ENCODE data around the gene ITCH. TPM values are rescaled to one million over a fixed set of nuclear protein-coding genes. Genes with fewer than 3 reads are reported as not detected.
"Not testable (repeated sequence)": the region's sequence is repeated elsewhere in the genome, so short reads cannot be mapped to it uniquely, and the experiment has no call there.

ITCH gene
- polyA plus RNA-seq, 3 donors, result 13.3 to 26.6 (median 19.9) TPM

- H3K36me3 Mint-ChIP-seq, result peaks cover 69 to 84% of the 10 kb centered on the region in 2 donors
- no peak overlapping the region for H3K4me3 Mint-ChIP-seq
- no peak overlapping the region for H3K4me2 ChIP-seq (replicated peaks; ENCODE audit: extremely low read depth, low read length, poor library complexity, severe bottlenecking)
- H3K9ac ChIP-seq (ENCODE audit: insufficient read depth, low read length, poor library complexity, severe bottlenecking), result no peak overlapping the region
- H3K4me1 Mint-ChIP-seq, result no peaks in the 10 kb centered on the region
- no peaks in the 10 kb centered on the region for H3K9me3 ChIP-seq (replicated peaks in 1 of 2; ENCODE audit: control insufficient read depth in 1 of 2, insufficient read depth in 1 of 2, low read length in 2 of 2)
- no peaks in the 10 kb centered on the region for H3K79me2 ChIP-seq (ENCODE audit: insufficient read depth, low read length)
- H3K9me3 Mint-ChIP-seq, result peaks cover 0 to 11% (median 3%) of the 10 kb centered on the region in 7 donors
- no peaks in the 10 kb centered on the region for H3K4me1 ChIP-seq (ENCODE audit: control insufficient read depth in 1 of 2, insufficient read depth in 2 of 2, low read length in 2 of 2)
- H3K36me3 ChIP-seq (replicated peaks in 1 of 2; ENCODE audit: control insufficient read depth in 1 of 2, insufficient read depth in 2 of 2, low read length in 2 of 2), result peaks cover 67 to 91% of the 10 kb centered on the region in 2 donors
- H3K27ac ChIP-seq (ENCODE audit: low read depth in 1 of 2, low read length in 2 of 2), result no peak overlapping the region
- H3K27me3 ChIP-seq (ENCODE audit: control insufficient read depth in 2 of 2, insufficient read depth in 2 of 2, low read length in 2 of 2), result no peaks in the 10 kb centered on the region
- WGBS (ENCODE audit: insufficient coverage), result no CpG with 5 or more reads among the region's 7 CpGs
- no peak overlapping the region for H2AFZ ChIP-seq (ENCODE audit: insufficient read depth, low read depth, low read length, poor library complexity, severe bottlenecking)
- TF ChIP-seq CTCF (IDR thresholded peaks at IDR 0.05), result no peak
- H3K27ac Mint-ChIP-seq, result no peak overlapping the region
- H3K27me3 Mint-ChIP-seq (ENCODE audit: low read depth in 3 of 3), result no peaks in the 10 kb centered on the region
- H4K20me1 ChIP-seq (ENCODE audit: insufficient read depth, low read length), result peaks cover 53% of the 10 kb centered on the region
- no peak overlapping the region for H3K4me3 ChIP-seq (replicated peaks in 1 of 3; ENCODE audit: low read depth in 2 of 3, low read length in 3 of 3)
- intact Hi-C loops (cut with micrococcal nuclease), result no loop called here
- no peak for DNase-seq
These were observed 132.2 kb downstream of the ITCH start for GRCh38 chr20:34495307-34495706.

GRCh38 chr20:34495916-34496315 is 132.8 kb downstream of the ITCH start:
- TF ChIP-seq CTCF (IDR thresholded peaks at IDR 0.05), result no peak
- no peaks in the 10 kb centered on the region for H3K4me1 ChIP-seq (ENCODE audit: control insufficient read depth in 1 of 2, insufficient read depth in 2 of 2, low read length in 2 of 2)
- Mint-ChIP-seq H3K27me3 (ENCODE audit: low read depth in 3 of 3) (no peaks in the 10 kb centered on the region), H3K27ac (no peak overlapping the region), H3K9me3 (peaks cover 0 to 14% (median 5%) of the 10 kb centered on the region in 7 donors), H3K4me3 (no peak overlapping the region), H3K36me3 (peaks cover 70 to 85% of the 10 kb centered on the region in 2 donors), H3K4me1 (no peaks in the 10 kb centered on the region)
- H3K36me3 ChIP-seq (replicated peaks in 1 of 2; ENCODE audit: control insufficient read depth in 1 of 2, insufficient read depth in 2 of 2, low read length in 2 of 2), result peaks cover 68 to 91% of the 10 kb centered on the region in 2 donors
- H3K4me3 ChIP-seq (replicated peaks in 1 of 3; ENCODE audit: low read depth in 2 of 3, low read length in 3 of 3), result no peak overlapping the region
- H3K79me2 ChIP-seq (ENCODE audit: insufficient read depth, low read length), result no peaks in the 10 kb centered on the region
- H3K9me3 ChIP-seq (replicated peaks in 1 of 2; ENCODE audit: control insufficient read depth in 1 of 2, insufficient read depth in 1 of 2, low read length in 2 of 2), result no peaks in the 10 kb centered on the region
- H2AFZ ChIP-seq (ENCODE audit: insufficient read depth, low read depth, low read length, poor library complexity, severe bottlenecking), result no peak overlapping the region
- no CpG with 5 or more reads among the region's 1 CpG for WGBS (ENCODE audit: insufficient coverage)
- H4K20me1 ChIP-seq (ENCODE audit: insufficient read depth, low read length), result peaks cover 58% of the 10 kb centered on the region
- H3K27ac ChIP-seq (ENCODE audit: low read depth in 1 of 2, low read length in 2 of 2), result no peak overlapping the region
- H3K9ac ChIP-seq (ENCODE audit: insufficient read depth, low read length, poor library complexity, severe bottlenecking), result no peak overlapping the region
- no peaks in the 10 kb centered on the region for H3K27me3 ChIP-seq (ENCODE audit: control insufficient read depth in 2 of 2, insufficient read depth in 2 of 2, low read length in 2 of 2)
- intact Hi-C loops (cut with micrococcal nuclease), result no loop called here
- no peak for DNase-seq
- H3K4me2 ChIP-seq (replicated peaks; ENCODE audit: extremely low read depth, low read length, poor library complexity, severe bottlenecking), result no peak overlapping the region

GRCh38 chr20:34497596-34497995 is 134.5 kb downstream of the ITCH start:
- H3K4me1 ChIP-seq (ENCODE audit: control insufficient read depth in 1 of 2, insufficient read depth in 2 of 2, low read length in 2 of 2); H3K9me3 ChIP-seq (replicated peaks in 1 of 2; ENCODE audit: control insufficient read depth in 1 of 2, insufficient read depth in 1 of 2, low read length in 2 of 2); H3K4me1 Mint-ChIP-seq; H3K4me3 ChIP-seq (replicated peaks in 1 of 3; ENCODE audit: low read depth in 2 of 3, low read length in 3 of 3); H3K4me3 Mint-ChIP-seq; H3K27me3 Mint-ChIP-seq (ENCODE audit: low read depth in 3 of 3); H3K9ac ChIP-seq (ENCODE audit: insufficient read depth, low read length, poor library complexity, severe bottlenecking); H2AFZ ChIP-seq (ENCODE audit: insufficient read depth, low read depth, low read length, poor library complexity, severe bottlenecking); intact Hi-C loops (cut with micrococcal nuclease); DNase-seq; H3K27me3 ChIP-seq (ENCODE audit: control insufficient read depth in 2 of 2, insufficient read depth in 2 of 2, low read length in 2 of 2); H3K4me2 ChIP-seq (replicated peaks; ENCODE audit: extremely low read depth, low read length, poor library complexity, severe bottlenecking); H3K27ac ChIP-seq (ENCODE audit: low read depth in 1 of 2, low read length in 2 of 2); H3K79me2 ChIP-seq (ENCODE audit: insufficient read depth, low read length); H3K27ac Mint-ChIP-seq: not testable (repeated sequence)
- Mint-ChIP-seq H3K36me3 (peaks cover 69 to 86% of the 10 kb centered on the region in 2 donors), H3K9me3 (peaks cover 0 to 14% (median 5%) of the 10 kb centered on the region in 7 donors)
- Histone ChIP-seq H3K36me3 (replicated peaks in 1 of 2; ENCODE audit: control insufficient read depth in 1 of 2, insufficient read depth in 2 of 2, low read length in 2 of 2) (peaks cover 57 to 87% of the 10 kb centered on the region in 2 donors), H4K20me1 (ENCODE audit: insufficient read depth, low read length) (peaks cover 53% of the 10 kb centered on the region)
- 100% methylated on average over 3 of the region's 6 CpGs for WGBS (ENCODE audit: insufficient coverage)
